Kidney (tissue), 14 donors: ENCODE data around the gene PLEKHJ1. TPM values are rescaled to one million over a fixed set of nuclear protein-coding genes. Genes with fewer than 3 reads are reported as not detected.

Experiments
- DNase-seq, 5 donors: peaks; one replicate each; pipeline ENCODE4 v3.0.0-alpha.2; 2013 to 2020
- FAIRE-seq: peaks from 2 replicates; lab custom pipeline; 2012; peaks lifted over from hg19 to GRCh38; lab: Jason Lieb, UNC
- H3K27ac ChIP-seq, 2 donors: one replicate each; pipeline ENCODE4 v1.7.0; 2013; ENCODE audit warnings: low read depth in 2 of 2, low read length in 2 of 2, inconsistent platforms in 1 of 2
- H3K27me3 ChIP-seq: one replicate; pipeline ENCODE4 v1.7.1; 2013; ENCODE audit warnings: low read length, inconsistent platforms; ENCODE audit not compliant: control insufficient read depth, insufficient read depth
- H3K36me3 ChIP-seq, 3 donors: one replicate each; pipeline versions ENCODE4 v1.7.0 to v1.7.1; 2013; ENCODE audit warnings: low read length in 3 of 3, control low read depth in 1 of 3, inconsistent platforms in 1 of 3; ENCODE audit not compliant: insufficient read depth in 3 of 3, control insufficient read depth in 2 of 3
- H3K4me1 ChIP-seq, 3 donors: one replicate each; pipeline versions ENCODE4 v1.7.0 to v1.7.1; 2013; ENCODE audit warnings: low read length in 3 of 3, inconsistent platforms in 1 of 3, low read depth in 1 of 3; ENCODE audit not compliant: control insufficient read depth in 2 of 3, insufficient read depth in 2 of 3
- H3K4me3 ChIP-seq, 3 donors: one replicate each; pipeline versions ENCODE4 v1.7.0 to v1.8.1; 2013; ENCODE audit warnings: low read length in 3 of 3, control low read depth in 1 of 3, inconsistent platforms in 1 of 3
- H3K9ac ChIP-seq, 3 donors: one replicate each; pipeline versions ENCODE4 v1.7.0 to v1.7.1; 2013; ENCODE audit warnings: low read length in 3 of 3, control low read depth in 1 of 3, inconsistent platforms in 1 of 3
- H3K9me3 ChIP-seq, 3 donors: one replicate each; pipeline versions ENCODE4 v1.7.0 to v1.7.1; 2013; ENCODE audit warnings: low read length in 3 of 3, control low read depth in 1 of 3, inconsistent platforms in 1 of 3; ENCODE audit not compliant: control insufficient read depth in 2 of 3, insufficient read depth in 1 of 3
- intact Hi-C: fragments of 100-400 bp; cut with DNase I; formaldehyde crosslinking; loops from one replicate; pipeline ENCODE4 v1.11.1; 2022
- polyA plus RNA-seq: library from polyadenylated mRNA; stranded (reverse); fragments of 350-450 nt; fragmentation: Illumina TruSeq; extraction: RNeasy Lipid Tissue Mini Kit (QIAGEN cat#74804); gene quantifications from one replicate; pipeline ENCODE4 v1.2.3, GENCODE V29; 2014; ENCODE audit warnings: low read depth, low replicate concordance; ENCODE audit not compliant: insufficient read depth
- total RNA-seq: library from RNA; stranded (reverse); fragmentation: NEBNext Ultra II Directional; extraction: Animal tissue kit (Norgen Biotek cat#: 25700); gene quantifications from one replicate; pipeline ENCODE4 v1.2.1, GENCODE V29; 2021
- TF ChIP-seq, protein P1 (sequence below): IDR thresholded peaks from 3 replicates; pipeline ENCODE4 v1.5.1; 2012; ENCODE audit warnings: mild to moderate bottlenecking, moderate library complexity, borderline replicate concordance; ENCODE audit not compliant: insufficient read depth; ENCODE audit errors: extremely low read depth
- donor health status: control.
- donor health status: control.
- donor health status: control.
- donor health status: control.
- donor health status: control.
- donor health status: DM: yes; HTN: yes; CAD: no.
- donor health status: Normal renal cell carcinoma (clear cell type).

Gene PLEKHJ1
- total and polyA plus RNA-seq, 2 donors from 2014 or later = 59.7 to 156 TPM

DNA sequence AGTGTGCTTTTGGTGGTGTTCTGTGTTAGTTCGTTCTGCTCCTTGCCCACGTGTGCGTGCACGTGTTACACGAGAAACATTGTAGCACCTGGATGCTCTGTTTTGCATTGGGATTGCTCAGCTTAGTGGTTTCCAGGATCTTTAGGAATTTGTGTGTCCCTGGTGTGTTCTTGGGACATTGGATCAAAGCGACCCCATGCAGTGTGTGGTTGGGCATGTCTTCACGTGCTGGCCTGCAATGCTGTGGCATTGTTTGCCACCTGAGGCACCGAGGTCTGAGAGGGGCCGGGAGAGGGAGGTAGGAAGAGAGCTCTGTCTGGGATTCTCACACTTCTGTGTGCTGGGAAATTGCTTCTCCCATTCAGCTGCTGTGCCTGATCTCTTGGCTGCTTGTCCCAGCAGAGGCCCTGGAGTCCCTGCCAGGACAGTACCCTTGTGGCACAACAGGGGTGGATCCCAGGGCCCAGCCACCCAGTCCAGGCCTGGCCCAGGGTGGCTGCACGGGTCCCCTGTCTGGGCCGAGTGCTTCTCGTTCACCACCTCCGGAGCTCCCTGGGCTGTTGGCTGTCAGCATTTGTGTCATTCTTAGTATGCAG lies 11.3 kb downstream of the PLEKHJ1 start:
- H3K27ac ChIP-seq = no peak overlapping the region
- no peak overlapping the region for H3K4me3 ChIP-seq
- peaks cover 0 to 11% (median 2%) of the 10 kb centered on the region in 3 donors for H3K36me3 ChIP-seq
- no peaks in the 10 kb centered on the region for H3K9me3 ChIP-seq
- peaks cover 0 to 11% (median 0%) of the 10 kb centered on the region in 3 donors for H3K4me1 ChIP-seq
- no peaks in the 10 kb centered on the region for H3K27me3 ChIP-seq
- intact Hi-C loops = no loop called here
- H3K9ac ChIP-seq = no peak overlapping the region
- FAIRE-seq = no peak
- DNase-seq = no peak
- TF ChIP-seq, protein P1, sequence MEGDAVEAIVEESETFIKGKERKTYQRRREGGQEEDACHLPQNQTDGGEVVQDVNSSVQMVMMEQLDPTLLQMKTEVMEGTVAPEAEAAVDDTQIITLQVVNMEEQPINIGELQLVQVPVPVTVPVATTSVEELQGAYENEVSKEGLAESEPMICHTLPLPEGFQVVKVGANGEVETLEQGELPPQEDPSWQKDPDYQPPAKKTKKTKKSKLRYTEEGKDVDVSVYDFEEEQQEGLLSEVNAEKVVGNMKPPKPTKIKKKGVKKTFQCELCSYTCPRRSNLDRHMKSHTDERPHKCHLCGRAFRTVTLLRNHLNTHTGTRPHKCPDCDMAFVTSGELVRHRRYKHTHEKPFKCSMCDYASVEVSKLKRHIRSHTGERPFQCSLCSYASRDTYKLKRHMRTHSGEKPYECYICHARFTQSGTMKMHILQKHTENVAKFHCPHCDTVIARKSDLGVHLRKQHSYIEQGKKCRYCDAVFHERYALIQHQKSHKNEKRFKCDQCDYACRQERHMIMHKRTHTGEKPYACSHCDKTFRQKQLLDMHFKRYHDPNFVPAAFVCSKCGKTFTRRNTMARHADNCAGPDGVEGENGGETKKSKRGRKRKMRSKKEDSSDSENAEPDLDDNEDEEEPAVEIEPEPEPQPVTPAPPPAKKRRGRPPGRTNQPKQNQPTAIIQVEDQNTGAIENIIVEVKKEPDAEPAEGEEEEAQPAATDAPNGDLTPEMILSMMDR = no peak

DNA sequence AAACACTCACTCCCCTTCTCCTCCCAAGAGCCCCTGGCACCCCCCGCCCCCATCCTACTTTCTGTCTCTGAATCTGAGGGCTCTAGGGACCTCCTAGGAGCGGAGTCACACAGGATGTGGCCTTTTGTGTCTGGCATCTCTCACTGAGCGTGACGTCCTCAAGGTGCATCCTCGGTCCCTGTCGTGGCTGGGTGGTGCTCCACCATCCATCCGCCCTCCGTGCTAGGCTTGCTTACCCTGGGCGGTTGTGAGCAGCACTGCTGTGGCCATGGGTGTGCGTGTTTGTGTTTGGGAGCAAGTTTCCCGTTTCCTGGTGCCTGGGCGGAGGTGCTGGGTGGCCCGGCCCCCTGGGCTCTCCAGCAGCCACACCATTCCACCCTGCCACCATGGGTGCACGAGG lies 12.2 kb downstream of the PLEKHJ1 start:
- Histone ChIP-seq H3K4me1 (peaks cover 0 to 9% (median 0%) of the 10 kb centered on the region in 3 donors), H3K4me3 (no peak overlapping the region), H3K36me3 (peaks cover 0 to 6% (median 2%) of the 10 kb centered on the region in 3 donors), H3K9me3 (no peaks in the 10 kb centered on the region), H3K27me3 (no peaks in the 10 kb centered on the region), H3K9ac (no peak overlapping the region), H3K27ac (no peak overlapping the region)
- TF ChIP-seq, protein P1 = no peak
- no peak for FAIRE-seq
- intact Hi-C loops = no loop called here
- no peak for DNase-seq

DNA sequence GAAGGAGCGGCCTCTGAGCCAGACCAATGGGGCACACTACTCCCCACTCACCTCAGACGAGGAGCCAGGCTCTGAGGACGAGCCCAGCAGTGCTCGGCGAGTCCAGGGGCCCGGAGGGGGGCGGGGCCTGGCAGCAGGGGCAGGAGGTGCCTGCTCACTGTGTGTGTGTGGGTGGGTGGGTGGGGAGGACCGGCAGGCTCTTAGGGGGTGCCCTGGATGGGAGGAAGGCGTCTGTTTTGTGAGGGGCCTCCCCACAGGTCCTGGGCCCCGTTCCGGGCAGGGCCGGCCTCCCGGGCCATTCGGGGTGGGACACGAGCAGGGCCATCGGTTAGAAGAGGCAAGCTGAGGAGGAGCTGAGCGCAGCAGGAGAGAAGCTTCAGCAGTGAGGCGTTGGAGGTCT lies 12.7 kb downstream of the PLEKHJ1 start:
- Histone ChIP-seq H3K4me3 (no peak overlapping the region), H3K9ac (no peak overlapping the region), H3K4me1 (peaks cover 0 to 4% (median 0%) of the 10 kb centered on the region in 3 donors), H3K27ac (no peak overlapping the region), H3K27me3 (no peaks in the 10 kb centered on the region), H3K36me3 (peaks cover 0 to 6% (median 2%) of the 10 kb centered on the region in 3 donors), H3K9me3 (no peaks in the 10 kb centered on the region)
- DNase-seq (no peak), FAIRE-seq (no peak)
- TF ChIP-seq, protein P1 = no peak
- intact Hi-C loops = no loop called here
